ENCODE measurements around the gene PPIP5K1. TPM values are rescaled to one million over a fixed set of nuclear protein-coding genes. Genes with fewer than 3 reads are reported as not detected.
"Not testable (repeated sequence)": the region's sequence is repeated elsewhere in the genome, so short reads cannot be mapped to it uniquely, and the experiment has no call there.

Gene PPIP5K1
- polyA plus RNA-seq, 1 donor (not counting 4 experiments of a cell fraction or from before 2014, with no cell fraction given) = 52.9 TPM

- H3K4me3 ChIP-seq (ENCODE audit: control insufficient read depth in 2 of 3, extremely low read depth in 1 of 3, insufficient read depth in 2 of 3, low read depth in 1 of 3, low read length in 3 of 3); H3K36me3 ChIP-seq (ENCODE audit: control insufficient read depth in 2 of 2, extremely low read depth in 1 of 2, insufficient read depth in 2 of 2, low read length in 2 of 2); H3K79me2 ChIP-seq (ENCODE audit: control insufficient read depth, insufficient read depth, low read length); dilution Hi-C loops (cut with MboI; ENCODE audit: extremely low pct_ligation_motif_present, low sequenced_read_pairs); FAIRE-seq; H3K4me1 ChIP-seq (ENCODE audit: control insufficient read depth, extremely low read depth, insufficient read depth, low read length); H2AFZ ChIP-seq (ENCODE audit: control insufficient read depth, low read length); H4K20me1 ChIP-seq (ENCODE audit: control insufficient read depth, extremely low read depth, insufficient read depth, low read length); H3K9me3 ChIP-seq (ENCODE audit: control insufficient read depth, low read depth, low read length); H3K9me1 ChIP-seq (ENCODE audit: control insufficient read depth, extremely low read depth, insufficient read depth, low read length); H3K9ac ChIP-seq (ENCODE audit: control insufficient read depth, extremely low read depth, insufficient read depth, low read length); H3K4me2 ChIP-seq (ENCODE audit: control insufficient read depth, extremely low read depth, insufficient read depth, low read depth, low read length); H3K27me3 ChIP-seq (ENCODE audit: control insufficient read depth, extremely low read depth, insufficient read depth, low read length); DNase-seq (ENCODE audit: low read depth, low spot score); H3K27ac ChIP-seq (ENCODE audit: control insufficient read depth, insufficient read depth, low read length): not testable (repeated sequence)
Measured at GRCh38 chr15:43574607-43575006, 15.4 kb downstream of the PPIP5K1 start.

DNA sequence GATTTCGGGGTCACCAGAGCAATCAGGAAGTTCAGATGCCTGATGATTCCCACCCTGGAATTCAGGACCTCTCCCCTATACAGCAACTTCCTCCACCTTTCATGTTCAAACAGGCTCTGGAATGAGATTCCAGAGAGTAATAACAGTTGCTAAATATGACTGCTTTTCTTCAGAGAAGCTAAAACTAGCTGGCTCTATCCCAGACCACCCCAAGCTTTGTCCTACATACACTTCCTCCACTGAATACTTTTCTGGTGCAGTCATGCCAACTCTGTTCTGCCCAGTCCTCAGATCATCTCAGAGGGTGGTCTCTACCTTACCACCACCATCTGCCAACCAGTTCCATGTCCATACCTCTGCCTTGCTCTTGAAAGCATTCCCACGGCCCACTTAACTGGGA, 23.4 kb downstream of the PPIP5K1 start:
- H3K27ac ChIP-seq (ENCODE audit: control insufficient read depth, insufficient read depth, low read length); H3K36me3 ChIP-seq (ENCODE audit: control insufficient read depth in 2 of 2, extremely low read depth in 1 of 2, insufficient read depth in 2 of 2, low read length in 2 of 2); DNase-seq (ENCODE audit: low read depth, low spot score); H3K27me3 ChIP-seq (ENCODE audit: control insufficient read depth, extremely low read depth, insufficient read depth, low read length); H2AFZ ChIP-seq (ENCODE audit: control insufficient read depth, low read length); H3K4me1 ChIP-seq (ENCODE audit: control insufficient read depth, extremely low read depth, insufficient read depth, low read length); H3K9me3 ChIP-seq (ENCODE audit: control insufficient read depth, low read depth, low read length); H4K20me1 ChIP-seq (ENCODE audit: control insufficient read depth, extremely low read depth, insufficient read depth, low read length); H3K4me2 ChIP-seq (ENCODE audit: control insufficient read depth, extremely low read depth, insufficient read depth, low read depth, low read length); H3K79me2 ChIP-seq (ENCODE audit: control insufficient read depth, insufficient read depth, low read length); H3K9ac ChIP-seq (ENCODE audit: control insufficient read depth, extremely low read depth, insufficient read depth, low read length); H3K9me1 ChIP-seq (ENCODE audit: control insufficient read depth, extremely low read depth, insufficient read depth, low read length); dilution Hi-C loops (cut with MboI; ENCODE audit: extremely low pct_ligation_motif_present, low sequenced_read_pairs); H3K4me3 ChIP-seq (ENCODE audit: control insufficient read depth in 2 of 3, extremely low read depth in 1 of 3, insufficient read depth in 2 of 3, low read depth in 1 of 3, low read length in 3 of 3): not testable (repeated sequence)
- peak; percentile 94 for FAIRE-seq

GRCh38 chr15:43563793-43564192, 26.2 kb downstream of the PPIP5K1 start:
- H3K4me3 ChIP-seq (ENCODE audit: control insufficient read depth in 2 of 3, extremely low read depth in 1 of 3, insufficient read depth in 2 of 3, low read depth in 1 of 3, low read length in 3 of 3); H2AFZ ChIP-seq (ENCODE audit: control insufficient read depth, low read length); H3K27ac ChIP-seq (ENCODE audit: control insufficient read depth, insufficient read depth, low read length); FAIRE-seq; H3K9ac ChIP-seq (ENCODE audit: control insufficient read depth, extremely low read depth, insufficient read depth, low read length); H3K4me1 ChIP-seq (ENCODE audit: control insufficient read depth, extremely low read depth, insufficient read depth, low read length); H4K20me1 ChIP-seq (ENCODE audit: control insufficient read depth, extremely low read depth, insufficient read depth, low read length); H3K9me1 ChIP-seq (ENCODE audit: control insufficient read depth, extremely low read depth, insufficient read depth, low read length); H3K4me2 ChIP-seq (ENCODE audit: control insufficient read depth, extremely low read depth, insufficient read depth, low read depth, low read length); H3K27me3 ChIP-seq (ENCODE audit: control insufficient read depth, extremely low read depth, insufficient read depth, low read length); H3K79me2 ChIP-seq (ENCODE audit: control insufficient read depth, insufficient read depth, low read length); H3K36me3 ChIP-seq (ENCODE audit: control insufficient read depth in 2 of 2, extremely low read depth in 1 of 2, insufficient read depth in 2 of 2, low read length in 2 of 2); H3K9me3 ChIP-seq (ENCODE audit: control insufficient read depth, low read depth, low read length); DNase-seq (ENCODE audit: low read depth, low spot score); dilution Hi-C loops (cut with MboI; ENCODE audit: extremely low pct_ligation_motif_present, low sequenced_read_pairs): not testable (repeated sequence)

- FAIRE-seq; H3K79me2 ChIP-seq (ENCODE audit: control insufficient read depth, insufficient read depth, low read length); H4K20me1 ChIP-seq (ENCODE audit: control insufficient read depth, extremely low read depth, insufficient read depth, low read length); H3K9me1 ChIP-seq (ENCODE audit: control insufficient read depth, extremely low read depth, insufficient read depth, low read length); dilution Hi-C loops (cut with MboI; ENCODE audit: extremely low pct_ligation_motif_present, low sequenced_read_pairs); H3K4me2 ChIP-seq (ENCODE audit: control insufficient read depth, extremely low read depth, insufficient read depth, low read depth, low read length); DNase-seq (ENCODE audit: low read depth, low spot score); H3K36me3 ChIP-seq (ENCODE audit: control insufficient read depth in 2 of 2, extremely low read depth in 1 of 2, insufficient read depth in 2 of 2, low read length in 2 of 2); H3K9ac ChIP-seq (ENCODE audit: control insufficient read depth, extremely low read depth, insufficient read depth, low read length); H3K9me3 ChIP-seq (ENCODE audit: control insufficient read depth, low read depth, low read length); H2AFZ ChIP-seq (ENCODE audit: control insufficient read depth, low read length); H3K27me3 ChIP-seq (ENCODE audit: control insufficient read depth, extremely low read depth, insufficient read depth, low read length); H3K4me1 ChIP-seq (ENCODE audit: control insufficient read depth, extremely low read depth, insufficient read depth, low read length); H3K27ac ChIP-seq (ENCODE audit: control insufficient read depth, insufficient read depth, low read length); H3K4me3 ChIP-seq (ENCODE audit: control insufficient read depth in 2 of 3, extremely low read depth in 1 of 3, insufficient read depth in 2 of 3, low read depth in 1 of 3, low read length in 3 of 3): not testable (repeated sequence)
Measured at GRCh38 chr15:43562753-43563152, 27.3 kb downstream of the PPIP5K1 start.
